GM18907 (cell line): ENCODE results near the gene ANKRD50.

Experiments used
- ATAC-seq: cut with Tn5 transposase; IDR thresholded peaks from one replicate; pipeline ENCODE4 v1.9.1; 2021; ENCODE audit warnings: mild to moderate bottlenecking, moderate library complexity; ENCODE audit not compliant: unreplicated experiment

Gene ANKRD50

DNA sequence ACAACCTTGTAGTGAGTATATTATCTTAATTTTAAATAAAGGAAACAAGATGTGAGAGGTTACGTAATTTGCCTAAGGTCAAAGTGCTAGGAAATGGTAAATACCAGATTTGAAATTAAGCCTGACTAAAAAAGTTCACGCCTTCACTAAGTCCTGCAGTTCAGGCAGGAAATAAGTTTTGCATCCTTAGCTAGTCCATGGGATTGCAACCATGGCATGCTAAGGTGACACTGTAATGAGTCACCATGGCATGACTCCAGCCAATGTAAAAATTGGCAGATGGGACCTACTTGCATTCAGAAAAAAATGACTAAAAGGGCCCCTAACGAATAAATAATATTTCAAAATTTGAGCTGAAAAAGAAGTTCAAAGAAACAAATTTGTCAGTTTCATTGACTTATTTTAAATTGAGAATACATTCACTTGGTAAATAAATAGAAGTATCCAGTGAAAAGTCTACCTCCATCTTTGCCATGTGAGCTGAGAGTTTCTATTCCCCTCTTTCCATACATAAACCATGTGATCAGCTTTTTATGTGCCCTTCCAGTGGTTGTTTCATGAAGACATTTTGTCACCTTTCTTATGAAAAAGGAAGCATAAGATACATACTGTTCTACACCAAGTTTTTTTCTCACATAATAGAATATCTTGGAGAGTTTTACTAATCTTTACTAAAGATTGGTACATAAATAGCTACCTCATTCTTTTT lies 72.4 kb downstream of the ANKRD50 start:
- no peak for ATAC-seq

DNA sequence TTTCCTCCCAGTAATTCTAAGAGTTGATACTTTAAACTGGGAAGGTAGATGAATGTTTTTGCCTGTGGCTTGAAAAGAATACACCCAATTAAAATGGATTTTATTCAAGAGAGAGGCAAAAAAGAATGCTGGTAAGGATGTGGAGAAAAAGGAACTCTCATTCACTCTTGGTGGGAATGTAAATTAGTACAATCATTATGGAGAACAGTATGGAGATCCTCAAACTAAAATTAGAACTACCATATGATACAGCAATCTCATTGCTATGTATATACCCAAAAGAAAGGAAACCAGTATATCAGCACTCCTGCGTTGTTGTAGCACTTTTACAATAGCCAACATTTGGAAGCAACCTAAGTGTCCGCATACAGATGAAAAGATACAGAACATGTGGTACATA lies 75.2 kb downstream of the ANKRD50 start:
- no peak for ATAC-seq

DNA sequence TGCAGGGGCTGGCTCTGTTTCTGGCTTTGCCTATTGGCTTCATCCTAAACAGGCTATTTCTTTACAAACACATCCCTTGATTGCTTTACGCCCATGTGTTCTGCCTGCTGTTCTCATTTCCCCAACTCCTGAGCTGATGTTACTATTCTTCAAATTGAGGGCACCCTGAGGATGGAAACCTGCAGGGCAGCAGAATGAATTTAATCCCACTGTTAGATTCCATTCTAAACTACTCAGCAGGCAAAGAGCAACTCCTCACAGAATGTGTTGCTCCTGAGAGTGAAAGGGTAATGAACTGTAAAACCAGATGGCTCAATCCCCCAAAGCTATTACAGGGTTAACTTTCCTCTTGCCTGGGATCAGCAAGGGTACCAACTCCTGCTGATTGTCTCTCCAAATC lies 75.7 kb downstream of the ANKRD50 start:
- ATAC-seq, result no peak

DNA sequence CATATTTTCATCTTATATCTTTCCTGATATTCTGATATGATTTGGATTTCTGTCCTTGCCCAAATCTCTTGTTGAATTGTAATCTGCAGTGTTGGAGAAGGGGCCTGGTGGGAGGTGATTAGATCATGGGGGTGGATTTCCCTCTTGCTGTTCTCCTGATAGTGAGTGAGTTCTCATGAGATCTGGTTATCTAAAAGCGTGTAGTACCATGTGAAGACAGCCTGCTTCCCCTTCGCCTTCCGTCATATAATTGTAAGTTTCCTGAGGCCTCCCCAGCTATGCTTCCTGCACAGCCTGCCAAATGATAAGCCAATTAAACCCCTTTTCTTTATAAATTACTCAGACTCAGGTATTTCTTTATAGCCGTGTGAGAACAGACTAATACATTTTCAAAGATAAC lies 77.2 kb downstream of the ANKRD50 start:
- ATAC-seq, result no peak

DNA sequence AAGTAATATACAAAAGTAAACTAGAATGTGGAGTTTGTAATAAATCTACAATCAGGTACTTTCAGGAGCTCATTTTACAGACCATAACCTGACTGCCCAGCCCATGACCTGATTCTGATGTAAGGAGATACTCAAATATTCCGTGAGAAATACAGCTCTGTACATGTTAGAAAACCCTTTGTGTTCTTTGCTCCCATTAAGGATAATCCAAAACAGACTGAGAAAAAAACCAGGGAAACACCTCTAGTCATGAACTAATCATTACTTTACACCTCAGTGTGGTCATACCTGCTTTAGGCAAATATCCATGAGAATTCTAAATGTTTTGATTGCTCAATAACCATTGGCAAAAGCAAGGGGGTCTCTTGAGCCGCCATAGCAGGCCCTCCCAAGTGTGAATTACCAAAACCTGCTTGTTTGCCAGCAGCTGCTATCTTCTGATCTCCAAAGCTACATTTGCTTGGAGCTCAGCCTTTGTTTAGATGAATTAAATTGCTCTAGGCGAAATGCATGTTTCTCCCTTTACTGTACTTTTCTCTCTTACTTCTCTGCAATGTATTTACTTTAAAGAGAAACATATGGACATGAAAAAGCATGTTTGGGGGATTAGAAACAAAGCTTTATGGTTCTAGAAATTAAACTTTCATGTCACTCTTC lies 79.1 kb downstream of the ANKRD50 start:
- no peak for ATAC-seq

DNA sequence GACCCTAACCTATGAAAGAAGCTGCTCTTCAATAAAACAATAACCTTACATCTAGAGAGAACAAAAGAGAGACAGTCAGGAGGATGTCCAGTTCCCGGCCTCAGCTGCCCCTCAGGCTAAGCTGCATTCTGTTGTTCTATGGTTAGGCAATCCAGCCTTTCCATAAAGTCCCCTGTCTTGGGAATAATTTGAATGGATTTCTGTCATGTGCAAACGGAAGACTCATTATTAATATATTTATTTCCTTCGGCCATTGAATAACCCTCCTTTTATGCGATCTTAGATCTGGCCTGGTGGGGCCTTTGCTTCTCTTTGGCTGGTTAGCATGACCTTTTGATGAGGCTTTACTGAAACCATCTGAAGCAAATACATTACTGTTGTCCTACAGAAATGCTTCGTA lies 80.1 kb downstream of the ANKRD50 start:
- no peak for ATAC-seq

DNA sequence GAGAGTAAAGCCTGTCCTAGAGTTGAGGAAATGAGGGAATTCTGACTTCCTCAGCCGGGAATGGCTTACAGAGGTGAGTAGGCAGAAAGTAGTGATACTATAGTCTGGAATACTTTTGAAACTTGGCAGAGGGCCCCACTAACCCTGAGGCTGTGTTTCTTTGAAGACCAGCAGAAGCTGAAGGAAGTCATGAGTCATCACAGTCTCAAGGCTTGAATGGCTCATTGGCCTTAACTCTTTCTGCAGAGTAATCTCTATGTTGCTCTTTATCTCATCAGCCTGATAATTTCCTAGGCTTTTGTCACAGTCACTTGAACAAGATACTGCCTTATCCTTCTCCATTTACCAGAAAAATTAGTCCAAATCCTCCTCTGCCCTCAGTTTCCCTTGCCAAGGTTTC lies 80.8 kb downstream of the ANKRD50 start:
- ATAC-seq, result peak; percentile 94

DNA sequence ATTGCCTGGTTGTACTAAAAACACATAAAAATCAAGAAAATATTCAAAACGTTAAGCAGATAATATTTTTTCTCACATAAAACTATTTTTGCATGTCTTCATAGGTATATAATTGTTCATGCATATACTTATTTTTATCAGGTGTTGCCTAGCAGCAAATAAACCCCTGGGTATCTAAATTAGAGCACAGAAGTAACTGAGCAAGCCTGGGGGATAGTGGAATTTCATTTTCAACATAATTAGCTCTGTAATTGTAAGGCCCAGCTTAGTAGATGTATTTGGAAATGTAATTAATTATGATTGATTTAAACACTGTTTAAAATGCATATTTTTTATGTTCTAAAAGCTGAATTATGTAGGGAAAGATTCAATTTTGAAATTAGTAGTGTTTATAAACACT lies 82.9 kb downstream of the ANKRD50 start:
- no peak for ATAC-seq
